HG02588 (cell line): ENCODE measurements around the gene SCFD2.
"Not testable (repeated sequence)": the region's sequence is repeated elsewhere in the genome, so short reads cannot be mapped to it uniquely, and the experiment has no call there.

Experiments used
- ATAC-seq: cut with Tn5 transposase; IDR thresholded peaks from one replicate; pipeline ENCODE4 v1.9.1; 2021; ENCODE audit warnings: mild to moderate bottlenecking, moderate library complexity; ENCODE audit not compliant: unreplicated experiment

The SCFD2 gene

GRCh38 chr4:53267026-53267425 lies 98.8 kb downstream of the SCFD2 start:
- ATAC-seq = no peak

GRCh38 chr4:53255986-53256385 lies 109.9 kb downstream of the SCFD2 start:
- ATAC-seq = not testable (repeated sequence)

- no peak for ATAC-seq
Observed at GRCh38 chr4:53240573-53240972, 125.3 kb downstream of the SCFD2 start.

DNA sequence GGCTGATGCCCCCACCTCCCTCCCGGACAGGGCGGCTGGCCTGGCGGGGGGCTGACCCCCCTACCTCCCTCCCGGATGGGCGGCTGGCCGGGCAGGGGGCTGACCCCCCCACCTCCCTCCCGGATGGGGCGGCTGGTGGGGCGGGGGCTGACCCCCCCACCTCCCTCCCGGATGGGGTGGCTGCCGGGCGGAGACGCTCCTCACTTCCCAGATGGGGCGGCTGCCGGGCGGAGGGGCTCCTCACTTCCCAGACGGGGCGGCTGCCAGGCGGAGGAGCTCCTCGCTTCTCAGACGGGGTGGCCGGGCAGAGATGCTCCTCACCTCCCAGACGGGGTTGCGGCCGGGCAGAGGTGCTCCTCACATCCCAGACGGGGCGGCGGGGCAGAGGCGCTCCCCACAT lies 127.5 kb downstream of the SCFD2 start:
- not testable (repeated sequence) for ATAC-seq

DNA sequence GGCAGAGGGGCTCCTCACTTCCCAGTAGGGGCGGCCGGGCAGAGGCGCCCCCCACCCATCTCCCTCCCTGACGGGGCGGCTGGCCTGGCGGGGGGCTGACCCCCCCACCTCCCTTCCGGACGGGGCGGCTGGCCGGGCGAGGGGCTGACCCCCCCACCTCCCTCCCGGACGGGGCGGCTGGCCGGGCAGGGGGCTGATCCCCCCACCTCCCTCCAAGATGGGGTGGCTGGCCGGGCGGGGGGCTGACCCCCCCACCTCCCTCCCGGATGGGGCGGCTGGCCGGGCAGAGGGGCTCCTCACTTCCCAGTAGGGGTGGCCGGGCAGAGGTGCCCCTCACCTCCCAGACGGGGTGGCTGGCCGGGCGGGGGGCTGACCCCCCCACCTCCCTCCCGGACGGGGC lies 128.1 kb downstream of the SCFD2 start:
- ATAC-seq = not testable (repeated sequence)

DNA sequence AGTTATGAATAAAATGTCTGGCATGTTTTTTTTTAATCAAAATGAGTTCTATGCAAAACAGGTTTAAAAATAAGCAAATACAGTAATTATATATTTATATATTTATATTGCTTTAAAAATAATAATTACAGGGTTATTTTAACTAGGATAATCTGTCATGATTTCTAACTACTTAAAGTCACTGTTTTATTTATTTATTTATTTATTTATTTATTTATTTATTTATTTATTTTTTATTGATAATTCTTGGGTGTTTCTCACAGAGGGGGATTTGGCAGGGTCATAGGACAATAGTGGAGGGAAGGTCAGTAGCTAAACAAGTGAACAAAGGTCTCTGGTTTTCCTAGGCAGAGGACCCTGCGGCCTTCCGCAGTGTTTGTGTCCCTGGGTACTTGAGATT lies 129.2 kb downstream of the SCFD2 start:
- not testable (repeated sequence) for ATAC-seq

DNA sequence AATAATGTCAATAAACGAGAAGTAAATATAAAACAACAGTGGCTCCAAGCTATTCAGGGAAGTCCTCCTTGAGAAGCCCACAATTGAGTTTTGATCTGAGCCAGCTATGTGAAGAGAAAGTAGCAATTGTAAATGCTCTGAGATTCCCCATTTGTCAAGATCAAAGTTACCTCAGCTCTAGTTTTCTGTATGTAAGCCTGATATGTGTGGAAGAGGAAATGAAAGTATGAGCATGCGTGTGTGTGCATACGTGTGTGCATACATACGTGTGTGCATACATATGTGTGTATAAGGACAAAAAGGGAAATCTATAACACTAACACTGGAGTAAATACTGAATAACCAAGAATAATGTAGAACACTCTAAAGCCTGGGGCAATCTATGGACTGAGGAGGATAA lies 130.3 kb downstream of the SCFD2 start:
- no peak for ATAC-seq

DNA sequence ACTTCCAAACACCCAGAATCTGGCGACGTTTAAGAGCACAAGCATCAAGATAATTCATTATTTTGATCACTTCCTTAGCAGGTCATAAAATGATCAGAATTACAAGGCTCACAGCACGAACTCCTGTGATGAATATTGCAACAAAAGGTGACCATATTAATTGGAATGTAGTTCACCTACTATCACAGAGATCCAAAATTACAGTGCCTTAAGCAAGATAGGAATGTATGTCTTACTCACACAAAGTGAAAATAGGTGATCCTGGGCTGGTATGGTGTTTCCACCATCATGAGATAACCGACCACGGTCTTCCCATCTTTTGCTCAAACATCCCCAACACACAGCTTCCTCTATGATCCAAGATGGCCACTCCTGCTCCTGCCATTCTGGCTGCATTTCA lies 131.2 kb downstream of the SCFD2 start:
- no peak for ATAC-seq

DNA sequence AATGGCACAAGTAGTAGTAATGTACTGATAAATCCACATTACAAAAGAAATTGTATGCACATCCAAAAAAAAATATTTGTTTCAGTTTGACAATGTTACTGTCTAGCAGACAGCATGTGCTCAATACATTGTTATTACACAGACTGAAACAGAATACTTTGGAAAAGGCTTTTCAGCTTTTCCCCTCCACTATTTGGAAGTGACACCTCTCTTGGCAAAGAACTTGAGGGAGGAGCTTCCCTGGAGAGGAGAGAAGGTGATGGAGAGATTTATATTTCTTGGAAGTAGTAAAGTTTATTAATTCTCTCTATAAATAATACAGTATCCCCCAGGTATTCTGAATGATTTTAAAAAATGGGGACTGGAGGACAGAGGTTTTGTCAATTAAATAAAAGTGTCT lies 131.8 kb downstream of the SCFD2 start:
- no peak for ATAC-seq

DNA sequence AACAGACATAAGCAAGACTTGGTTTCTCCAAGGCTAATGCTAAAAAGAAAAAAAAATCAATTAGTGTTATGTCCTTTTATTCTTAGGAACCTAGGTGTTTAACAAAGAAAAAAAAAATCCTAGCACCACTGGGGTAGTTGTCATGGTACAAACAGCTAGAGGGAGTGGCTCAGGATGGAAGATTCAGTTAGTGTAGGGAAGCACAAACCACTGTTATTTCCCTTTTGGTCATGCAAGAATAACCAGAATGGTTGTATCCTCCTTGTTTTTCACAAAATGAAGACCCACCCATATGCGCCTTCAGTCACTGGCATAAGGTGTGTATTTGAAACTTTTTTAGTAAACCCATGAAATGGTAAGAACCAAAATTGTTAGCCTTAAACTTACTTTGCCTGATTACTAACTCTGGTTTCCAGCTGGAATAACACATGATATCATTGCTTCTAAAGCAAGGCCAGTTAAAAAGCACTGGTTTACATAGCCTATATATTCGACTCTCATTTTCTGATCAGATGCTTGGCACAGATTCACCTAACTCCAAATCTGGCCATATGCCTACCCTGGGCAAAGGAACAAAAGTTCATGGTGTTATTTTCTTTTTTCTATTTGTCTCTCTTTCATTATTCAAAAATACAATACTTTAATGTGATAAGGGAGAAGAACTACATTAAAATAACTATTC lies 132.6 kb downstream of the SCFD2 start:
- ATAC-seq = no peak

GRCh38 chr4:53232371-53232770 lies 133.5 kb downstream of the SCFD2 start:
- no peak for ATAC-seq

GRCh38 chr4:53228036-53228435 lies 137.8 kb downstream of the SCFD2 start:
- no peak for ATAC-seq

DNA sequence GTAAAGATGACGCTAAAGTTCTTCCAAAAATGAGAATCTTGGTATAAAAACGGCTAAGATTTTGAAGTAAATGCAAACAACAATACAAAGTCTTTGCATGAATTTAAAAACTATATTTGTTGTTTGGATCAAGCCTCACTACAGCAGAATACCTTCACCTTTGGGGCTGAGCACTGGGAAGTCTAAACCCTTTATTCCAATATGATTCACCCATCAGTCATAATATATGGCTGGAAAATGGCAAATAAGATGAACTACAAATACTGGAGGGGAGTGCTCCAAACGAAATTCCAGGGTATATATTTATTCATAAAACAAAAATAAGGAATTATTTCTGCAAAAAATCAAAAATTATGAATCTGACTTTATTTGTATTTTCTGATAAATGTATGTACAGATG lies 138.4 kb downstream of the SCFD2 start:
- no peak for ATAC-seq

DNA sequence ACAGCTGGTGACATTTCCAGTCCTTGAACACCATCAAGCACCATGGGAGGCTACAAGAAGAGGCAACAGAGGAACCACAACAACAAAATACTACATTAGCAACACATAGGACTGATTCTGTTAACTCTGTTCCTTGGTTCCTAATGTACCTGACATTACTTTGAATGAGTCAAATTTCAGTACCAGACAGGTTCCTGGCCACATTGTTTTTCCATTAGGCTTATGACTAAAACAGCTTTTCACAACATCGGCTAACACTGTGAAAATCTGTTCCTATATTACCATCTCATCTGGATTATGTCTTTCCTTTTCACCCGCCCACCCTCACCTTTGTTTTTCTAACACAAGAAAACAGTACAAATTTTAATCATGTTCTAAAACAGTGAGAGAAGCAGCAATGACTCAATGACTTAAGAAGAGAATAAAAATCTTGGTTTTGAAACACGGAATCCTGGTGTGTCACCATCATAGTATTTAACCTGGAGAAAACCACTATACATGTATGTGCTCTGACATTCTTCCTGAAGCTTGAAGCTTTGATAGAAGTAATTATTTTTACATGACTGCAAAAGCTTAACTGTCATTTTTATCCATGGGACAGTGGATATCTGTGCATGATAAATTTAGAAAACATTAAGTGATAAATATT lies 143.9 kb downstream of the SCFD2 start:
- no peak for ATAC-seq

DNA sequence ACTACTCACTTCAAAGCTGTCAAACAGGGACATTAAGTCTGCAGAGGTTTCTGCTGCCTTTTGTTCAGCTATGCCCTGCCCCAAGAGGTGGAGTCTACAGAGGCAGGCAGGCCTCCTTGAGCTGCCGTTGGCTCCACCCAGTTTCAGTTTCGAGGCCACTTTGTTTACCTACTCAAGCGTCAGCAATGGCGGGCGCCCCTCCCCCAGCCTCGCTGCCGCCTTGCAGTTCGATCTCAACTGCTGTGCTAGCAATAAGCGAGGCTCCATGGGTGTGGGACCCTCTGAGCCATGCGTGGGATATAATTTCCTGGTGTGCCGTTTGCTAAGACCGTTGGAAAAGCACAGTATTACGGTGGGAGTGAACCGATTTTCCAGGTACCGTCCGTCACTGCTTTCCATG lies 146.7 kb downstream of the SCFD2 start:
- not testable (repeated sequence) for ATAC-seq

DNA sequence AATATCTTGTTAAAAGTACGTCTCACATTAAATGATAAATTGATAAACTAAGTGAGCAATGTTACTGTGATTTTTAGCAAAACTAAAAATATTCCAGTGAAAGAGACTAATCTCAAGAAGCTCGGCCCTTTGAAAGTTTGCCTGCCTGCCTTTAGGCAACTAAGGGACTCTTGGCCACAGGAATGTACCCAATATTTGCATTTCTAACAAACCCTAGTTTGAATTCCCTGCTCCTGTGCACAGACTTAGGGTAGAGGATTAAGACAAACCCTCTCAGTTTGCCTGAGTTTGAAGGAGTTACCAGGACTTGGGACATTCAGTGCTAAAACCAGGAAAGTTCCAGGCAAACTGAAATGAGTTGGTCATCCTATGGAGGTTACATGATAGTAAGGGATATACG lies 157.1 kb downstream of the SCFD2 start:
- ATAC-seq = no peak

DNA sequence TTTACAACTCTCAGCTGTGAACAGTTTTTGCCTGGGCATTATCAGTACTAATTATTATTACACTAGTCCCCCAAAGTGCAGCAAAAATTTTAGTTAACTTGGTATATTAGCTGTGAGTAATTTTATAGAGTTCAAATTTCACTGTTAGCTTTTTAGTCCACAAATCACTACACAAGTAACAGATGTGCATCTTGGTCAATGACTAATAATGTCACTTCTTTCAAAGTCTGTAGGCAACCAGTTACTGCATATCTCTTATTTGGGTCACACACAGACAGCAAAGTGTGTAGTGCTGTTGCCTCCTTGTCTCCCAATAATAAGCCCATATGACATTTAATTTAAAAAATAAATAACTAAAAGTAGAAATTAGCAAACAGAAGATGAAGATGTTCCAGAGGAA lies 159.9 kb downstream of the SCFD2 start:
- no peak for ATAC-seq

DNA sequence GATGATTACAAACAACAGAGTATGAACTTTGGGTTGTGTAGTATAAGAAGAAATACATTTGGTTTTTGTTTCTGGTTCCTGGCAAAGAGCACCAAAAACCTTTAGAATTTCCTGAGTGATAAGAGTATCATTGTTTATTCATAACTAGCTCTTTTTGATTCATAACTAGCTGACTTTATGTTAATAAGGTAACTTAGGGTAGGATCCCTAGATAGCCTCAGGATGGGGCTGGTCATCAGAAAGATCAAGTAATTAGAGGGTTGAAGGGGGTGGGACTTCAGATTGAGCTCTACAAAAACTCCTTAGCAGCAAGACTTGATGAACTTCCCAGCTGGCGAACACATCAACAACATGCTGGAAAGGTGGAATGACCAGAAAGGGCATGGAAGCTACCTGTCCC lies 166.5 kb downstream of the SCFD2 start:
- no peak for ATAC-seq

DNA sequence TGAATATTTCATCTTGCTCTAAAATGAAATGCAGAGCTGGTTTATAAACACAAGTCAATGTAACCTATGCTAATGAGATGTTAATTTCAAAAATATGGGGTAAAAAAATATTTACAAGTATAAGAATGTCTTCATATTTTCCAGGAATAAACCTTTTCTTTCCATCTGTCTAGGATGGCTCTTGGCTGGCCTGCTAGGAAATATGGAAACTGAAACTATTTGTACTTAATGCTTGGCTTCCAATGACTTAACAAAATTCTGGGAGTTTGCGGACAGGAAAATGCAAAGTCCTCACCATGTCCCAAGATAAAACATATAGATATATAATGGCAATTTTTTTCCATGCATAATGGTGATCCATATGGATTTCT lies 168.1 kb downstream of the SCFD2 start:
- ATAC-seq = no peak

GRCh38 chr4:53196882-53197771 lies 168.7 kb downstream of the SCFD2 start:
- no peak for ATAC-seq

GRCh38 chr4:53195815-53196661 lies 169.8 kb downstream of the SCFD2 start:
- ATAC-seq = no peak
